ENCODE measurements around the gene CLIC1.

Gene CLIC1

DNA sequence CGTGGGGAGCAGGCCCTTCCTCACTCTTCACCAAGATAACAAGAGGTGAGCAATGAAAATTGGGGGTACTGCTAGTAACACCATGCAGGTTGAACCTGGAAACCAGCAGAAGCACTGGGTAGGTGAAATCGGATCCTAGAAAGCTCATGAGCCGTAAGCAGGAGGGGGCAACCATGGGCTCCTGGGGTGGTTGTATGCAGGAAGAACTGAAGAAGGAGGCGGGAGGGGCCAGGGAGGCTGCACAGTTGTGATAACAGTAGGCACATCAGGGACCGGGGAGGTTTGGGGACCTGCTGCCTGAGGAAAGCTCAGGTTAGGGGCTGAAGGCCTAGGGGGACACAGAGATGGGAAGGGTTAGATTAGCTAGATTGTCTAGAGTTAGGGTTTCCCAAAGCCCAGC is 49.8 kb downstream of the CLIC1 start:
- TF ChIP-seq, protein P1, sequence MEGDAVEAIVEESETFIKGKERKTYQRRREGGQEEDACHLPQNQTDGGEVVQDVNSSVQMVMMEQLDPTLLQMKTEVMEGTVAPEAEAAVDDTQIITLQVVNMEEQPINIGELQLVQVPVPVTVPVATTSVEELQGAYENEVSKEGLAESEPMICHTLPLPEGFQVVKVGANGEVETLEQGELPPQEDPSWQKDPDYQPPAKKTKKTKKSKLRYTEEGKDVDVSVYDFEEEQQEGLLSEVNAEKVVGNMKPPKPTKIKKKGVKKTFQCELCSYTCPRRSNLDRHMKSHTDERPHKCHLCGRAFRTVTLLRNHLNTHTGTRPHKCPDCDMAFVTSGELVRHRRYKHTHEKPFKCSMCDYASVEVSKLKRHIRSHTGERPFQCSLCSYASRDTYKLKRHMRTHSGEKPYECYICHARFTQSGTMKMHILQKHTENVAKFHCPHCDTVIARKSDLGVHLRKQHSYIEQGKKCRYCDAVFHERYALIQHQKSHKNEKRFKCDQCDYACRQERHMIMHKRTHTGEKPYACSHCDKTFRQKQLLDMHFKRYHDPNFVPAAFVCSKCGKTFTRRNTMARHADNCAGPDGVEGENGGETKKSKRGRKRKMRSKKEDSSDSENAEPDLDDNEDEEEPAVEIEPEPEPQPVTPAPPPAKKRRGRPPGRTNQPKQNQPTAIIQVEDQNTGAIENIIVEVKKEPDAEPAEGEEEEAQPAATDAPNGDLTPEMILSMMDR (IDR thresholded peaks at IDR 0.05; ENCODE audit: low read depth, low read length): no peak
- DNase-seq (ENCODE audit: extremely low read depth, low read depth): no peak

GRCh38 chr6:31683591-31683990 is 52.7 kb downstream of the CLIC1 start:
- TF ChIP-seq, protein P1 (IDR thresholded peaks at IDR 0.05; ENCODE audit: low read depth, low read length): no peak

GRCh38 chr6:31681135-31681671 is 55.1 kb downstream of the CLIC1 start:
- DNase-seq (ENCODE audit: extremely low read depth, low read depth): no peak

More at GRCh38 chr6:31683591-31683990, 52.7 kb downstream of the CLIC1 start:
- no peak for DNase-seq (ENCODE audit: extremely low read depth, low read depth)

More at GRCh38 chr6:31681135-31681671, 55.1 kb downstream of the CLIC1 start:
- TF ChIP-seq, protein P1 (IDR thresholded peaks at IDR 0.05; ENCODE audit: low read depth, low read length): peak; percentile 26
